Glutamatergic neuron (in vitro differentiated cells): ENCODE measurements around the gene MEIG1. TPM values are rescaled to one million over a fixed set of nuclear protein-coding genes. Genes with fewer than 3 reads are reported as not detected.

Source experiments
- DNase-seq: peaks from one replicate; pipeline ENCODE4 v3.0.0; 2022
- H3K27ac Mint-ChIP-seq: one replicate; pipeline ENCODE4 v1.8.0; 2020; ENCODE audit warnings: mild to moderate bottlenecking, mixed read lengths, inconsistent platforms; ENCODE audit not compliant: unreplicated experiment
- H3K27me3 Mint-ChIP-seq: one replicate; pipeline ENCODE4 v1.8.0; 2020; ENCODE audit warnings: mild to moderate bottlenecking, moderate library complexity, mixed read lengths, inconsistent platforms; ENCODE audit not compliant: unreplicated experiment
- H3K36me3 Mint-ChIP-seq: one replicate; pipeline ENCODE4 v1.8.0; 2020; ENCODE audit warnings: mild to moderate bottlenecking, mixed read lengths, inconsistent platforms; ENCODE audit not compliant: unreplicated experiment
- H3K4me1 Mint-ChIP-seq: one replicate; pipeline ENCODE4 v1.8.0; 2020; ENCODE audit warnings: mild to moderate bottlenecking, low read depth, mixed read lengths, inconsistent platforms; ENCODE audit not compliant: unreplicated experiment
- H3K4me3 Mint-ChIP-seq: one replicate; pipeline ENCODE4 v1.8.0; 2020; ENCODE audit warnings: mild to moderate bottlenecking, mixed read lengths, inconsistent platforms; ENCODE audit not compliant: unreplicated experiment
- H3K9me3 Mint-ChIP-seq: one replicate; pipeline ENCODE4 v1.8.0; 2020; ENCODE audit warnings: mild to moderate bottlenecking, moderate library complexity, mixed read lengths, inconsistent platforms; ENCODE audit not compliant: unreplicated experiment
- CTCF ChIP-seq: fragments of 200-600 bp; sonication (generic); IDR thresholded peaks from one replicate; pipeline ENCODE4 v1.5.0; 2021; ENCODE audit not compliant: partially characterized antibody, unreplicated experiment
- total RNA-seq: library from RNA; stranded (reverse); fragmentation: NEBNext Ultra II Directional; extraction: Animal tissue kit (Norgen Biotek cat#: 25700); gene quantifications from one replicate; pipeline ENCODE4 v1.2.1, GENCODE V29; 2021; ENCODE audit not compliant: unreplicated experiment

MEIG1 gene
- total RNA-seq, 1 donor from 2014 or later: not detected

- no peak overlapping the region for H3K4me3 Mint-ChIP-seq
- no peak for DNase-seq
- H3K36me3 Mint-ChIP-seq: peaks cover 19% of the 10 kb centered on the region
- no peak overlapping the region for H3K27ac Mint-ChIP-seq
- no peak for TF ChIP-seq CTCF
- H3K4me1 Mint-ChIP-seq: no peaks in the 10 kb centered on the region
- no peaks in the 10 kb centered on the region for H3K27me3 Mint-ChIP-seq
- peaks cover 3% of the 10 kb centered on the region for H3K9me3 Mint-ChIP-seq
Observed at GRCh38 chr10:14918964-14919363, 40.2 kb upstream of the MEIG1 start.

- Mint-ChIP-seq H3K27me3 (peaks cover 1% of the 10 kb centered on the region), H3K36me3 (no peaks in the 10 kb centered on the region), H3K27ac (no peak overlapping the region), H3K4me3 (no peak overlapping the region), H3K9me3 (peaks cover 1% of the 10 kb centered on the region), H3K4me1 (no peaks in the 10 kb centered on the region)
- no peak for TF ChIP-seq CTCF
- no peak for DNase-seq
Observed at GRCh38 chr10:14924013-14924412, 35.2 kb upstream of the MEIG1 start.

- Mint-ChIP-seq H3K9me3 (peaks cover 1% of the 10 kb centered on the region), H3K4me3 (no peak overlapping the region), H3K27ac (no peak overlapping the region), H3K27me3 (peaks cover 1% of the 10 kb centered on the region), H3K4me1 (no peaks in the 10 kb centered on the region), H3K36me3 (no peaks in the 10 kb centered on the region)
- no peak for DNase-seq
- TF ChIP-seq CTCF: no peak
Observed at GRCh38 chr10:14925268-14925667, 33.9 kb upstream of the MEIG1 start.

- no peak for DNase-seq
- no peaks in the 10 kb centered on the region for H3K4me1 Mint-ChIP-seq
- no peak overlapping the region for H3K27ac Mint-ChIP-seq
- no peaks in the 10 kb centered on the region for H3K36me3 Mint-ChIP-seq
- H3K9me3 Mint-ChIP-seq: peaks cover 1% of the 10 kb centered on the region
- H3K4me3 Mint-ChIP-seq: no peak overlapping the region
- no peak for TF ChIP-seq CTCF
- H3K27me3 Mint-ChIP-seq: peaks cover 1% of the 10 kb centered on the region
Observed at GRCh38 chr10:14926061-14926470, 33.1 kb upstream of the MEIG1 start.

- H3K27me3 Mint-ChIP-seq: peaks cover 1% of the 10 kb centered on the region
- peaks cover 1% of the 10 kb centered on the region for H3K9me3 Mint-ChIP-seq
- TF ChIP-seq CTCF: no peak
Observed at GRCh38 chr10:14926722-14927416, 32.3 kb upstream of the MEIG1 start.

More at GRCh38 chr10:14926722-14927416, 32.3 kb upstream of the MEIG1 start:
- H3K4me3 Mint-ChIP-seq: no peak overlapping the region
- no peak overlapping the region for H3K27ac Mint-ChIP-seq
- H3K36me3 Mint-ChIP-seq: no peaks in the 10 kb centered on the region
- no peak for DNase-seq
- no peaks in the 10 kb centered on the region for H3K4me1 Mint-ChIP-seq
